GM18909 (cell line): ENCODE data around the gene FNBP1.

Source experiments
- ATAC-seq: cut with Tn5 transposase; IDR thresholded peaks from one replicate; pipeline ENCODE4 v1.9.1; 2021; ENCODE audit warnings: mild to moderate bottlenecking; ENCODE audit not compliant: unreplicated experiment, poor library complexity

Gene FNBP1

GRCh38 chr9:129933185-129934040, 109.6 kb downstream of the FNBP1 start:
- no peak for ATAC-seq

- ATAC-seq, result no peak
These were observed 110.5 kb downstream of the FNBP1 start for GRCh38 chr9:129932303-129933151.

GRCh38 chr9:129930743-129931142, 112.2 kb downstream of the FNBP1 start:
- no peak for ATAC-seq

GRCh38 chr9:129929496-129930125, 113.4 kb downstream of the FNBP1 start:
- ATAC-seq, result no peak

GRCh38 chr9:129923589-129923988, 119.4 kb downstream of the FNBP1 start:
- no peak for ATAC-seq

GRCh38 chr9:129921905-129922304, 121.1 kb downstream of the FNBP1 start:
- ATAC-seq, result no peak

GRCh38 chr9:129919841-129920240, 123.1 kb downstream of the FNBP1 start:
- ATAC-seq, result no peak

GRCh38 chr9:129919277-129919676, 123.7 kb downstream of the FNBP1 start:
- ATAC-seq, result no peak

GRCh38 chr9:129918296-129918950, 124.6 kb downstream of the FNBP1 start:
- no peak for ATAC-seq

- ATAC-seq, result no peak
These were observed 126.3 kb downstream of the FNBP1 start for GRCh38 chr9:129916707-129917106.

GRCh38 chr9:129914051-129914450, 128.9 kb downstream of the FNBP1 start:
- no peak for ATAC-seq

GRCh38 chr9:129910628-129911567, 132.1 kb downstream of the FNBP1 start:
- ATAC-seq, result no peak

GRCh38 chr9:129909851-129910250, 133.1 kb downstream of the FNBP1 start:
- no peak for ATAC-seq

GRCh38 chr9:129908906-129909305, 134.1 kb downstream of the FNBP1 start:
- ATAC-seq, result no peak

GRCh38 chr9:129907201-129907600, 135.8 kb downstream of the FNBP1 start:
- no peak for ATAC-seq

GRCh38 chr9:129906298-129906697, 136.7 kb downstream of the FNBP1 start:
- no peak for ATAC-seq

- no peak for ATAC-seq
These were observed 138.3 kb downstream of the FNBP1 start for GRCh38 chr9:129904734-129905133.

- ATAC-seq, result no peak
These were observed 140.3 kb downstream of the FNBP1 start for GRCh38 chr9:129902740-129903134.

GRCh38 chr9:129901993-129902739, 140.8 kb downstream of the FNBP1 start:
- no peak for ATAC-seq
